Breast epithelium (tissue), 3 donors: ENCODE measurements around the gene CHRM3.

Experiments used
- CTCF ChIP-seq, 3 donors: fragments of 450-650 bp; IDR thresholded peaks; one replicate each; pipeline ENCODE4 v1.5.1; 2016 to 2017; ENCODE audit warnings: antibody characterized with exemption in 3 of 3, mild to moderate bottlenecking in 3 of 3, moderate library complexity in 3 of 3
- POLR2A ChIP-seq: fragments of 450-650 bp; IDR thresholded peaks from one replicate; pipeline ENCODE4 v1.6.1; 2016; ENCODE audit warnings: antibody characterized with exemption, mild to moderate bottlenecking, moderate library complexity

GRCh38 chr1:239386453-239387303 lies at the start of gene CHRM3:
- TF ChIP-seq CTCF (IDR thresholded peaks at IDR 0.05) (no peak), POLR2A (no peak)
